ENCODE measurements around the gene TRNAU1AP. TPM values are rescaled to one million over a fixed set of nuclear protein-coding genes. Genes with fewer than 3 reads are reported as not detected.

Gene TRNAU1AP
- total and polyA plus RNA-seq, 2 of the 13 experiments (the other 11 are each of a cell fraction or from before 2014, with no cell fraction given) = 29.0 to 42.9 TPM

DNA sequence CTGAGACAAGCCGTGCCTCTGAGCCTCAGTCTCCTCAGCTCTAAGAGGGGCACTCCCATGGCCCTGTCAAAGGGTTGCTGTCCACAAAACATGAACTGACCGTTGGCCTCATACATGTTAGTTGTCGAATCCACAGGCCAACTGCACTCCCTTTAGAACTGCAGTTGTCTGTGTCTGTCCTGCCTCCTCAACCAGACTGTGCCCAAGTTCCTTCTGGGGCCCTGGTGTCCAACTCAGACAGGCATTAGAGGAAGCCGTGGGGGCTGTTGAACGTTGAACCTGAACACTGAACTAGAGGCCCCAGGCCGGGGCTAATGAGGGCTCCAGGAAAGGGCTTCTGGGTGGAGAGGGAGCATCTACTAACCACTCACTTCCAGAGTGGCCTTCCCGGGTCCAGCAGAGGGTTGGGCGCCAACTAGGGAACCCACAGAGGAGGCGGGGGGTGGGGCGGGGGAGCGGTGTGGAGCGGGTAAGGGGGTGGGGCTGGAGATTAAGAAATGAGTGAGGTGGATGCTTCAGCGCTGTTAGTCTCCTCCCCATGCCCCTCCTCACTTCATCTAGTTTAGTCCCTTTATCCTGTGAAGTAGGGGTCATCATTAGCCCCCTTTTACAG is 38.9 kb downstream of the TRNAU1AP start, which contains the start of gene RAB42 (continued):
- TF ChIP-seq ZNF441 (CRISPR knock-in tag; IDR thresholded peaks at IDR 0.05; ENCODE audit: borderline replicate concordance) (no peak), SNAPC2 (CRISPR knock-in tag; IDR thresholded peaks at IDR 0.05) (no peak), ZNF432 (CRISPR knock-in tag; IDR thresholded peaks at IDR 0.05; ENCODE audit: borderline replicate concordance) (no peak), KDM1A (CRISPR knock-in tag; IDR thresholded peaks at IDR 0.05) (no peak), GATA4 (IDR thresholded peaks at IDR 0.05; ENCODE audit: borderline replicate concordance, low read depth) (0 out of 2 replicates have a peak, but pooled peaks have one; percentile 41), ZNF883 (CRISPR knock-in tag; IDR thresholded peaks at IDR 0.05; ENCODE audit: not compliant biosample characterization) (no peak), AGO1 (IDR thresholded peaks at IDR 0.05; ENCODE audit: low read depth, low read length, poor library complexity, severe bottlenecking) (no peak), DNMT1 (CRISPR knock-in tag; IDR thresholded peaks at IDR 0.05) (no peak), ZNF44 (CRISPR knock-in tag; IDR thresholded peaks at IDR 0.05) (no peak), KAT8 (CRISPR knock-in tag; IDR thresholded peaks at IDR 0.05) (no peak), ZNF20 (CRISPR knock-in tag; IDR thresholded peaks at IDR 0.05) (no peak), HMG20B (CRISPR knock-in tag; conservative IDR thresholded peaks at IDR 0.05) (no peak), SPEN (CRISPR knock-in tag; IDR thresholded peaks at IDR 0.05; ENCODE audit: low read depth) (peak; percentile 44; the same call in 1 of the 2 replicates), ZNF616 (CRISPR knock-in tag; IDR thresholded peaks at IDR 0.05; ENCODE audit: low read depth) (no peak), ZNF33B (CRISPR knock-in tag; IDR thresholded peaks at IDR 0.05) (no peak), TCF7 (IDR thresholded peaks at IDR 0.05; ENCODE audit: low read depth) (no peak), NR2F2 (IDR thresholded peaks at IDR 0.05; ENCODE audit: borderline replicate concordance, low read depth) (no peak)
- TF ChIP-seq, protein P1, sequence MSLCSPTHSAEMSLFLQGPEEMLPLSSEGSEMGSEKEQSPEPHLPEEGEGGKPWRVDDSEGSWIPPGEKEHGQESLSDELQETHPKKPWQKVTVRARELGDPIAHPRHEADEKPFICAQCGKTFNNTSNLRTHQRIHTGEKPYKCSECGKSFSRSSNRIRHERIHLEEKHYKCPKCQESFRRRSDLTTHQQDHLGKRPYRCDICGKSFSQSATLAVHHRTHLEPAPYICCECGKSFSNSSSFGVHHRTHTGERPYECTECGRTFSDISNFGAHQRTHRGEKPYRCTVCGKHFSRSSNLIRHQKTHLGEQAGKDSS (CRISPR knock-in tag; IDR thresholded peaks at IDR 0.05; ENCODE audit: borderline replicate concordance, low read depth) = no peak; the same call in 1 of the 2 replicates
- TF ChIP-seq, protein P2, sequence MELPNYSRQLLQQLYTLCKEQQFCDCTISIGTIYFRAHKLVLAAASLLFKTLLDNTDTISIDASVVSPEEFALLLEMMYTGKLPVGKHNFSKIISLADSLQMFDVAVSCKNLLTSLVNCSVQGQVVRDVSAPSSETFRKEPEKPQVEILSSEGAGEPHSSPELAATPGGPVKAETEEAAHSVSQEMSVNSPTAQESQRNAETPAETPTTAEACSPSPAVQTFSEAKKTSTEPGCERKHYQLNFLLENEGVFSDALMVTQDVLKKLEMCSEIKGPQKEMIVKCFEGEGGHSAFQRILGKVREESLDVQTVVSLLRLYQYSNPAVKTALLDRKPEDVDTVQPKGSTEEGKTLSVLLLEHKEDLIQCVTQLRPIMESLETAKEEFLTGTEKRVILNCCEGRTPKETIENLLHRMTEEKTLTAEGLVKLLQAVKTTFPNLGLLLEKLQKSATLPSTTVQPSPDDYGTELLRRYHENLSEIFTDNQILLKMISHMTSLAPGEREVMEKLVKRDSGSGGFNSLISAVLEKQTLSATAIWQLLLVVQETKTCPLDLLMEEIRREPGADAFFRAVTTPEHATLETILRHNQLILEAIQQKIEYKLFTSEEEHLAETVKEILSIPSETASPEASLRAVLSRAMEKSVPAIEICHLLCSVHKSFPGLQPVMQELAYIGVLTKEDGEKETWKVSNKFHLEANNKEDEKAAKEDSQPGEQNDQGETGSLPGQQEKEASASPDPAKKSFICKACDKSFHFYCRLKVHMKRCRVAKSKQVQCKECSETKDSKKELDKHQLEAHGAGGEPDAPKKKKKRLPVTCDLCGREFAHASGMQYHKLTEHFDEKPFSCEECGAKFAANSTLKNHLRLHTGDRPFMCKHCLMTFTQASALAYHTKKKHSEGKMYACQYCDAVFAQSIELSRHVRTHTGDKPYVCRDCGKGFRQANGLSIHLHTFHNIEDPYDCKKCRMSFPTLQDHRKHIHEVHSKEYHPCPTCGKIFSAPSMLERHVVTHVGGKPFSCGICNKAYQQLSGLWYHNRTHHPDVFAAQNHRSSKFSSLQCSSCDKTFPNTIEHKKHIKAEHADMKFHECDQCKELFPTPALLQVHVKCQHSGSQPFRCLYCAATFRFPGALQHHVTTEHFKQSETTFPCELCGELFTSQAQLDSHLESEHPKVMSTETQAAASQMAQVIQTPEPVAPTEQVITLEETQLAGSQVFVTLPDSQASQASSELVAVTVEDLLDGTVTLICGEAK (IDR thresholded peaks at IDR 0.05) = no peak
- TF ChIP-seq, protein P2 (CRISPR knock-in tag; IDR thresholded peaks at IDR 0.05) = no peak
